ENCODE measurements around the gene GOLT1B.

- TF ChIP-seq POLR2A (IDR thresholded peaks at IDR 0.05) (no peak), CTCF (IDR thresholded peaks at IDR 0.05) (no peak)
Observed at GRCh38 chr12:21528953-21529352, 27.4 kb downstream of the GOLT1B start.
